GM19468 (cell line): ENCODE results near the gene SLC25A27.

ENCODE experiments used
- ATAC-seq: cut with Tn5 transposase; IDR thresholded peaks from one replicate; pipeline ENCODE4 v1.9.1; 2021; ENCODE audit warnings: mild to moderate bottlenecking, moderate library complexity, moderate number of reproducible peaks; ENCODE audit not compliant: unreplicated experiment; ENCODE audit errors: extremely low read depth

The SLC25A27 gene

GRCh38 chr6:46704562-46704961, 51.8 kb downstream of the SLC25A27 start:
- ATAC-seq, result no peak

GRCh38 chr6:46706464-46706863, 53.7 kb downstream of the SLC25A27 start:
- ATAC-seq, result no peak

- ATAC-seq, result no peak
Measured at GRCh38 chr6:46711491-46711890, 58.7 kb downstream of the SLC25A27 start.

GRCh38 chr6:46715141-46715540, 62.4 kb downstream of the SLC25A27 start:
- ATAC-seq, result no peak

GRCh38 chr6:46719099-46719498, 66.3 kb downstream of the SLC25A27 start:
- no peak for ATAC-seq

- no peak for ATAC-seq
Measured at GRCh38 chr6:46720401-46720800, 67.6 kb downstream of the SLC25A27 start.
